ENCODE data around the gene NT5DC4. TPM values are rescaled to one million over a fixed set of nuclear protein-coding genes. Genes with fewer than 3 reads are reported as not detected.
"Not testable (repeated sequence)": the region's sequence is repeated elsewhere in the genome, so short reads cannot be mapped to it uniquely, and the experiment has no call there.

NT5DC4 gene
- total RNA-seq, 1 donor = not detected

DNA sequence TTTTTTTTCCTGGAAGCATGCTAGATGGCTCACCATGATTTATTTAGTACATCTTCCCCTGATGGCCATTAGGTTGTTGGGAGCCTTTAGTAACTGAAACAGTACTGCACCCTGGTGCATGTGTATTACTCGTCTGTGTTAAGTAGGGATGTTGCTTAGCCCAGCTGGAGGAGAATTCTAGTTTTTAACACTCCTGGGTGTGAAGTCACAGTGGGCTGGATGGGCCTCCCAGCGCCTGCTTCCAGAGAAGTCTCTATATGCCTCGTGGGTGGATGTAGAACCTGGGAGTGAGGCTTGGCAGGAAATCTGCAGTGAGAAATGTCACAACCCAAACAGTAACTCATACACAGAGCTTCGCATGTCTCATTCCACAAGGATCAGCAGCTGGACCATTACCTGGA, 28.9 kb upstream of the NT5DC4 start:
- H3K9me3 ChIP-seq (ENCODE audit: low read depth, low read length) = no peaks in the 10 kb centered on the region
- H3K27me3 ChIP-seq (ENCODE audit: insufficient read depth, low read length) = no peaks in the 10 kb centered on the region
- peaks cover 49% of the 10 kb centered on the region for H3K4me1 ChIP-seq (ENCODE audit: insufficient read depth, low read length)
- no peak overlapping the region for H3K4me3 ChIP-seq (ENCODE audit: low read length)

DNA sequence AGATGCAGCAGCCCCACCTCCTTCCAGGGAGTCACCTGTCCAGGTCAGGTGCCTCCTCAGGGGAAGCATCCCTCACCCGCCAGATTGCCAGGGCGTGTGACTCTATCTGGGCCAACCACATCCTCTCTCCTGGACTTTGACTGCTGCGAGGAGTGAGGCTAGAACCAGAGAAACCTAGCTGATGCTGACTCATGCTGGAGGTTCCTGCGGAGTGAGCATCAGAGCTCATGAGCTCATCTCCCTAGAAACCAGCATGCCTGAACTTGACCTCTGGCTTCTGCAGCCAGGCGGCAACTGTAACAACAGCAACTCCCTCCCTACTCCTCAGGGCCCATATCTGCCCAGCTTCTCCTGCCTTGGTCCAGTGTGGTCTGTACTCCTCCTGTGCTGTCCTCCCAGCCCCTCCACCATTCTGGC, 28.3 kb upstream of the NT5DC4 start:
- H3K9me3 ChIP-seq (ENCODE audit: low read depth, low read length) = no peaks in the 10 kb centered on the region
- H3K4me1 ChIP-seq (ENCODE audit: insufficient read depth, low read length) = peaks cover 49% of the 10 kb centered on the region
- no peak overlapping the region for H3K4me3 ChIP-seq (ENCODE audit: low read length)

DNA sequence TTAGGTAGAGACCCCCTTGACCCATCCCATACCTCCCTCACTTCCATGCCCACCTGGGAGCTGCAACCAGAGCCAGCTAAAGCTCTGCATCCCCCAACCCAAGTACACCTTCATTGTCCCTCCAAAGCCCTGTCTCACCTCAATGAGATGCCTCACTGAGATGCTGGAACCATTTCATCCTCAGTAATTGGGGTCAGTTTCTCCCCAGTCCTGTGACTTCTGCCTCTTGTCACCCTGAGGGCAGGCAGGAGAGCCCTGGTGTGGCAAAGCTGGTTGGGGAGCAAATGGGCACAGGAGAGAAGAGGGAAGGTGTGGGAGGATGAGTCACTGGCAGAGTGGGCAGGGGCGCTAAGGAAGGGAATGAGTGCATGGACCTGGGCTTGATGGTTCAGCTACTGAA, 27.9 kb upstream of the NT5DC4 start:
- Histone ChIP-seq H3K4me3 (ENCODE audit: low read length) (no peak overlapping the region), H3K4me1 (ENCODE audit: insufficient read depth, low read length) (peaks cover 49% of the 10 kb centered on the region), H3K27me3 (ENCODE audit: insufficient read depth, low read length) (no peaks in the 10 kb centered on the region), H3K9me3 (ENCODE audit: low read depth, low read length) (no peaks in the 10 kb centered on the region)

More for the DNA sequence above, 28.3 kb upstream of the NT5DC4 start:
- no peaks in the 10 kb centered on the region for H3K27me3 ChIP-seq (ENCODE audit: insufficient read depth, low read length)

DNA sequence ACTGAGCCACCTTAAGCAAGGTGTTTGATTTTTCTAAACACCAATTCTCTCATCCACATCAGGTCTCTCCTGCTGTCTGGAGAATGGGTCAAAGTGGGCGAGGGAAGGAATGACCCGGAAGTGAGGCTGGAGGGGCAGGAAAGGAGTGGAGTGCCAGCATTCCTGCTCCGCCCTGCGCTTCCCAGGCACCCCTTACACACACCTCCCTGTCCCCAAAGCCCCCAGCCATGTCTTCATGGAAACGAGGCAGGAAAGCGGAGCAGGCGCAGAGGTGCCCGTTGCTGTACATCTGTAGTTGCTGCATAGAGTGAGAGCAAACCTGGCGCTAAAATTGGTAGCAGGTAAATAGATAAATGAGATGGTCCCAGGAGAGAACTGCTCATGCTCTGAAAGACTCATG, 27.2 kb upstream of the NT5DC4 start:
- Histone ChIP-seq H3K4me3 (ENCODE audit: low read length) (no peak overlapping the region), H3K9me3 (ENCODE audit: low read depth, low read length) (no peaks in the 10 kb centered on the region), H3K27me3 (ENCODE audit: insufficient read depth, low read length) (no peaks in the 10 kb centered on the region), H3K4me1 (ENCODE audit: insufficient read depth, low read length) (peaks cover 48% of the 10 kb centered on the region)

DNA sequence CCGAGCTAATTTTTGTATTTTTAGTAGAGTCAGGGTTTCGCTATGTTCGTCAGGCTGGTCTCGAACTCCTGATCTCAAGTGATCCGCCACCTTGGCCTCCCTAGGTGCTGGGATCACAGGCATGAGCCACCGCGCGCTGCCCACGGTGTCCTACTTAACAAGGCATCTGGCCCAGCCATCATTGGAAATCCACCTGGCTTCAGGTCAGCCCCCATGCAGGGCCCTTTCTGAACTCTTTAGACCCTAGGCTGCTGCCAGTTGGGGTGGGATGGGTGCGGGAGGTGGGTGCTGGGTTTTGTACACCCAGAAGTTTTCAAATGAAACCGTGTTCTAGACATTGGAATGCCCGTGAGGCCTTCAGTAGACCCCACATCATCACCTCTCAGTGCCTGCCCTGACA, 26.6 kb upstream of the NT5DC4 start:
- Histone ChIP-seq H3K4me3 (ENCODE audit: low read length) (no peak overlapping the region), H3K9me3 (ENCODE audit: low read depth, low read length) (no peaks in the 10 kb centered on the region), H3K27me3 (ENCODE audit: insufficient read depth, low read length) (no peaks in the 10 kb centered on the region), H3K4me1 (ENCODE audit: insufficient read depth, low read length) (peaks cover 47% of the 10 kb centered on the region)

DNA sequence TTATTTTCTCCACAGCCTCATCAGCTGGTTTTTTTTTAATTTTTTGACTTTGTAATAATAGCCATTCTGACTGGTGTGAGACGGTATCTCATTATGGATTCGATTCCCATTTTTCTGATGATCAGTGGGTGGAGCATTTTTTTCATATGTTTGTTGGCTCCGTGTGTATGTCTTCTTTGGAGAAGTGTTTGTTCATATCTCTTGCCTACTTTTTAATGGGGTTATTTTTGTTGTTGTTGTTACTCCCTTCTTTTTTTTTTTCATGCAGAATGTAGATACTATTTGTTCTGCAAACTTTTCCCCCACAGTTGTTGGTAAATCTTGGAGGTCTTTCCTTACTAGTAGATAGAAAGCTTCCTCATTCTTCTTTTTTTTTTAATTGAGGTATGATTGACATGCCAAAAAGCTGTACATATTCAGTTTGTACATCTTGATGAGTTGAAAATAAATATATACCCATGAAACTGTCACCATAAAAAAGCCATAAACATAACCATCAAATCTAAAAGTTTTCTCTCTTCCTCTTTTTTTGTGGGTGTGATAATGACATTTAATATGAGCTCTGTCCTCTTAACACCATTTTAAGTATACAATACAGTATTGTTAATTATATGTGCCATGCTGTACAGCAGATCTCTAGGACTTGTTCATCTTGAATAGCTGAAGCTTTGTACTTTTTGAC, 21.8 kb upstream of the NT5DC4 start:
- no peaks in the 10 kb centered on the region for H3K9me3 ChIP-seq (ENCODE audit: low read depth, low read length)

DNA sequence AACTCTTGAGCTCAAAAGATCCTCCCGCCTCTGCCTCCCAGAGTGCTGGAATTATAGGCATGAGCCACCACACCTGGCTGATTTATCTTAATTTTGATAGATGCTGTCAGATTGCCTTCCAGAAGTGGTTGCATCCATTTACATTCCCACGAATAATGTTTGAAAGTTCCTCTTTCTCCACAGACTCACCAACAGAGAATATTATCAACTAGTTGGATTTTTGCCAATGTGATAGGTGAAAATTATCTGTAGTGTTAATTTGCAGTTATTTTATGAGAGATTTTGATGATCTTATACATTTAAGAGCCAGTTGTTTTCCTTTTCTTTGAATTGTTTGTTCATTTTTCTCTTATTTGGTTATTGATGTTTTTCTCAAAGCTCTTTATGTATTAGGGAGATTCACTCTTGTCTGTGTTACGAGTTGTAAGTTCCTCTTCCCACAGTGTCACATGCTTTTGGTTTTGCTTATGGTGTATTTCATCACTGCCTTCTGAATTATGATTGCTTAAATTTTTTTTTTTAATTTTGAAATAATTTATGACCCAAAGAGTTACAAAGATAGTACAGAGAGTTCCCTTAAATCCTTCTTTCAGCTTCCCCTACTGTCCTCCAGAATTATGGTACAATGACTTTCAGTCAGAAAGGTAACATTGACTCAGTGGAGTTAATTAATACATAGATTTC, 20.7 kb upstream of the NT5DC4 start:
- peaks cover 45% of the 10 kb centered on the region for H3K4me1 ChIP-seq (ENCODE audit: insufficient read depth, low read length)

More for the DNA sequence above, 21.8 kb upstream of the NT5DC4 start:
- Histone ChIP-seq H3K4me3 (ENCODE audit: low read length) (no peak overlapping the region), H3K27me3 (ENCODE audit: insufficient read depth, low read length) (no peaks in the 10 kb centered on the region), H3K4me1 (ENCODE audit: insufficient read depth, low read length) (peaks cover 42% of the 10 kb centered on the region)

DNA sequence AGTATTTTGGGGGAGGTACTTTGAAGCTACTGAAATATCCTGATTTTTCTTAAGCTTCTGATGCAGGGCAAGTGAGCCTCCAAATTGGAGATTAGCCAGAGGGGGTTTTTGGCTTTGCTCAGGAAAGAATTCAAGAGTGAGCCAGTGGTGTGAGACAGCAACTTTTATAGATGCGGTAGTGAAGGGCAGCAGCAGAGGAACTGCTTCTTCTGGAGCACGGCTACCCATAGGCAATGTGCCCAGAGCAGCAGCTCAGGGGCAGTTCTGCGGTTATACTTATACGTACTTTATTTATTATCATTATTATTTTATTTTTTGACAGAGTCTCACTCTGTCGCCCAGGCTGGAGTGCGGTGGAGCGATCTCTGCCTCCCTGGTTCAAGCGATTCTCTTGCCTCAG, 19.8 kb upstream of the NT5DC4 start:
- peaks cover 54% of the 10 kb centered on the region for H3K4me1 ChIP-seq (ENCODE audit: insufficient read depth, low read length)
- H3K27me3 ChIP-seq (ENCODE audit: insufficient read depth, low read length) = no peaks in the 10 kb centered on the region
- no peaks in the 10 kb centered on the region for H3K9me3 ChIP-seq (ENCODE audit: low read depth, low read length)
- H3K4me3 ChIP-seq (ENCODE audit: low read length) = no peak overlapping the region

More for the DNA sequence above, 20.7 kb upstream of the NT5DC4 start:
- Histone ChIP-seq H3K27me3 (ENCODE audit: insufficient read depth, low read length) (no peaks in the 10 kb centered on the region), H3K9me3 (ENCODE audit: low read depth, low read length) (no peaks in the 10 kb centered on the region), H3K4me3 (ENCODE audit: low read length) (no peak overlapping the region)

DNA sequence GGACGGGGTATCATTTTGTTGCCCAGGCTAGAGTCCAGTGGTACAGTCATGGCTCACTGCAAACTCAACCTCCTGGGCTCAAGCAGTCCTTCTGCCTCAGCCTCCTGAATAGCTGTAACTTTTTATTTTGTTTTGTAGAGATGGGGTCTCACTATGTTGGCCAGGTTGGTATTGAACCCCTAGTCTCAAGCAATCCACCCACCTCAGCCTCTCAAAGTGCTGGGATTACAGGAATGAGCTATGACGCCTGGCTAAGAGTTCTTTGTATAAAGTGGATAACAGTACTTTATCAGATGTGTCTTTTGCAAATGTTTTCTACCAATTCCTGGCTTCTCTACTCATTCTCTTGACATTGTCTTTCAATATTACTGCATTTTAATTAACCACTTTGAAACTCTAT, 17.1 kb upstream of the NT5DC4 start:
- Histone ChIP-seq H3K9me3 (ENCODE audit: low read depth, low read length) (no peaks in the 10 kb centered on the region), H3K4me1 (ENCODE audit: insufficient read depth, low read length) (peaks cover 72% of the 10 kb centered on the region), H3K4me3 (ENCODE audit: low read length) (no peak overlapping the region), H3K27me3 (ENCODE audit: insufficient read depth, low read length) (no peaks in the 10 kb centered on the region)

DNA sequence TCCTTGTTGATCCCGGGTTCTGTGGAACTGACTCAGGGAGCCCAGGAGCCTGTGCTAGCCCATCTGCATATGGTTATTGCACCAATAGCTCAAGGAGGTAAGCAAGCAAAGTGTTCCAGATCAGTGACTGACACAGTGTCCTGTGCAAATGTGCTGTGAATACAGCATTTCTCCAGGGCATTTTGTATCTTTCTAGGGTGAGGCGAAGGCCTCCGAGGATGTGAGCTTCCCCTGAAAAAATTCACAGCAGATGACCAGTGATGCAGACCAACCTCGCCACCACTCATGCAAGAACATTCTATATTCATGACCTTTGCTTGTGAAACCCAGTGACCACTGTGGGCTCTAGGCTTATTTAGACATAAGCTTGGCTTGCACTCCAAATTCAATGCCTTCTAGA, 15.2 kb upstream of the NT5DC4 start:
- Histone ChIP-seq H3K9me3 (ENCODE audit: low read depth, low read length) (no peaks in the 10 kb centered on the region), H3K4me1 (ENCODE audit: insufficient read depth, low read length) (peaks cover 76% of the 10 kb centered on the region), H3K27me3 (ENCODE audit: insufficient read depth, low read length) (no peaks in the 10 kb centered on the region), H3K4me3 (ENCODE audit: low read length) (no peak overlapping the region)

DNA sequence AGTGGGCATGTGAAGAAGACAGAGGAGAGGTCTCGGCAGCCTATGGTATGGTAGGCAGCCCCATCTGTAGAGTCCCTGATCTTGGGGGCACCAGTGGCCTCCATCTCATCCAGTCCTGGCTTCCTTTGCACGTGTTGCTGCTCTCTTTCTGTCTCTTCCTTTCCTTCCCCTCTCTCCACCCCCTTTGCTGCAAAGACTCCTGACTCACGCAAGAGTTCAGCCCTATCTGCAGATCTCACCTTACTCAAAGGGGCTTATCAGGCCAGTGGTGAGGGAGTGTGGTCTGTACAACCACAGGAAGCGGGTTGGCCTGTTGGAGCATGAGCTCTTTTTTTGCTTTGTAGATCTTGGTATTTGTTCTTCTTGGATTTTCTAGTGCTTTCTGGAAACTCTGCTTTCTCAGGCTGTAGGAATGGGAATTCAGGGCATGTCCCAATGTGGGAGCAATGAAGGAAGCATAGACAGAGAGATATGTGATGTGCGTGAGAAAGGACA, 14.6 kb upstream of the NT5DC4 start:
- no peaks in the 10 kb centered on the region for H3K27me3 ChIP-seq (ENCODE audit: insufficient read depth, low read length)
- H3K9me3 ChIP-seq (ENCODE audit: low read depth, low read length) = no peaks in the 10 kb centered on the region
- peaks cover 76% of the 10 kb centered on the region for H3K4me1 ChIP-seq (ENCODE audit: insufficient read depth, low read length)
- no peak overlapping the region for H3K4me3 ChIP-seq (ENCODE audit: low read length)

DNA sequence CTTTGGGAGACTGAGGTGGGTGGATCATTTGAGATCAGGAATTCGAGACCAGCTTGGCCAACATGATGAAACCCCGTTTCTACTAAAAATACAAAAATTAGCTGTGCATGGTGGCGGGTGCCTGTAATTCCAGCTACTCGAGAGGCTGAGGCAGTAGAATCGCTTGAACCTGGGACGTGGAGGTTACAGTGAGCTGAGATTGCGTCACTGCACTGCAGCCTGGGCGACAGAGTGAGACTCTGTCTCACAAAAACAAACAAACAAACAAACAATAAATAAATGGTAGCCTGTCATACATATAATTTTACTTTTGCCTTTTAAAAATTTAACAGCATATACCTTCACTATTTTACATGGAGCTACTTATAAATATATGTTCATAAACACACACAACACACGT, 13.9 kb upstream of the NT5DC4 start:
- peaks cover 71% of the 10 kb centered on the region for H3K4me1 ChIP-seq (ENCODE audit: insufficient read depth, low read length)
- H3K27me3 ChIP-seq (ENCODE audit: insufficient read depth, low read length); H3K4me3 ChIP-seq (ENCODE audit: low read length); H3K9me3 ChIP-seq (ENCODE audit: low read depth, low read length): not testable (repeated sequence)

DNA sequence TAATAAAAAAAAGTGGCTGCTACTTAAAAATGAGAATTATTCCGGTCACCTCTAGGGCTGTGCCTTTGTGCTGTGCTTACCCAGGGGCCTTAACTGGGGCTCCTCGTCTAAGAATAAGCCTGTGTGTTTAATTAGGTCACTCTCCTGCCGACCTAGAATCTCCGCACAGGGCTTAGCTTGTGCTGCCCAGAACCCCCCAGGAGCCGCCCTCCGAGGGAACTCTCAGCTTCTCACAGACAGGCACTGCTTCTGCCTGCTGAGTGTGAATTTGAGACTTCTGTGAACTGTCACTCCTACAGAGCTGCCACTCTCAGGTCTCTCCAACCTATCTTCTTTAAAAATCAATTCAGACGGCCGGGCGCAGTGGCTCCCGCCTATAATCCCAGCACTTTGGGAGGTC, 11.9 kb upstream of the NT5DC4 start:
- H3K9me3 ChIP-seq (ENCODE audit: low read depth, low read length) = no peaks in the 10 kb centered on the region
- no peak overlapping the region for H3K4me3 ChIP-seq (ENCODE audit: low read length)
- H3K4me1 ChIP-seq (ENCODE audit: insufficient read depth, low read length) = peaks cover 64% of the 10 kb centered on the region
- no peaks in the 10 kb centered on the region for H3K27me3 ChIP-seq (ENCODE audit: insufficient read depth, low read length)

DNA sequence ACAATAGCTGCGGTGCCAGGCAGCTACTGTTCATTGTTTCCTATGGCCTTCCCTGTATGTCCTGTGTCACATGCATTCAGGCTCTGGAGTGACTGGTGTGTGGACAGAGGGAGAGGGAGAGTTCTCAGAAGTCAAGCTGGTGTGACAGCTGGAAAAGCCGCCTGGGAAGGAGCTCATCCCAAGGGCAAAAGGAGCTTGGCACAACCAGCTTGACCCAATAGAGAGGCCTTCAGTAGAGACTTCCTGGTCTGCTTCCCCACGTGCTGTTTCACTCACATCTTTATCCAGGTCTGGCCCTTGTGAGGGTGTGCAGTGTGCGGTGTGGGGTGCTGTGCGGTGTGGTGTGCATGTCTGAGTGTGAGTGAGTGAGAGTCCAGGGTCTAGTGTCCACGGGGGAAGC, 11.1 kb upstream of the NT5DC4 start:
- Histone ChIP-seq H3K27me3 (ENCODE audit: insufficient read depth, low read length) (no peaks in the 10 kb centered on the region), H3K4me3 (ENCODE audit: low read length) (no peak overlapping the region), H3K9me3 (ENCODE audit: low read depth, low read length) (no peaks in the 10 kb centered on the region), H3K4me1 (ENCODE audit: insufficient read depth, low read length) (peaks cover 64% of the 10 kb centered on the region)

DNA sequence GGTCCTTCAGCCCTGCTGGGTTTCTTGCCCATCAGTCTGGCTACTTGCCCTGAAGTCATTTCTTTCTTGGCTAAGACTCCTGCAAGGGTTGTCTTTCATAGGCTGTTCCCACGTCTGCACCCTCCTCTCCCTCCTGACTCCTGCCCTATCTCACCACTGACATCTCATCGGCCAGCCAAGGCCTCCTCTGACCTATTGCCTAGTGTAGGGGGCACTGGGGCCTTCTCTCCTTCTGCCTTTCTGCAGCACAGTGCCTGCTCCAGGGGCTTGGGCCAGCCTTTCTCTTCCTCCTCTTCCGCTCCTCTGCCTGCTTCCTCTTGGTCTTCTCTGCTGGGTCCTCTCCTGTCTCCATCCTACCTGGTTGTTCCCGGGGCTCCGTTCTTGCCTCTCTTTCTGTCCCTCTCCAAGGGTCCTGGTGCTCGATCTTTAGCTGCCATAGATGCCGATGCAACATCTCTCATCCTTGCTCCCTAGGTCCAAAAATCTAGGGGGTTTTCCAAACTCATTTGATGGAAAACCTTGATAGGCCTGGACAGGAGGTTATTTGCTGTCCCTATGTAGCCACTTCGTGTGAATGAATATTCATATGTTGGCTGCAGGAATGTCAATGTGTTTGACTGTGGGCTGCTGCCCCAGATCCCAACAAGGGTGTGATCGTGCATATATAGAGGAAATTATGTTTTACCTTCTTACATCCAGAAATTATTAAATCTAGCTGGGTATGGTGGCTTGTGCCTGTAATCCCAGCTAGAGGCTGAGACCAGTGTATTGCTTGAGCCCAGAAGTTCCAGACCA, 9.7 kb upstream of the NT5DC4 start:
- Histone ChIP-seq H3K4me1 (ENCODE audit: insufficient read depth, low read length) (peaks cover 51% of the 10 kb centered on the region), H3K9me3 (ENCODE audit: low read depth, low read length) (no peaks in the 10 kb centered on the region), H3K4me3 (ENCODE audit: low read length) (no peak overlapping the region), H3K27me3 (ENCODE audit: insufficient read depth, low read length) (no peaks in the 10 kb centered on the region)
